ENCODE results near the gene MS4A7.

The MS4A7 gene

DNA sequence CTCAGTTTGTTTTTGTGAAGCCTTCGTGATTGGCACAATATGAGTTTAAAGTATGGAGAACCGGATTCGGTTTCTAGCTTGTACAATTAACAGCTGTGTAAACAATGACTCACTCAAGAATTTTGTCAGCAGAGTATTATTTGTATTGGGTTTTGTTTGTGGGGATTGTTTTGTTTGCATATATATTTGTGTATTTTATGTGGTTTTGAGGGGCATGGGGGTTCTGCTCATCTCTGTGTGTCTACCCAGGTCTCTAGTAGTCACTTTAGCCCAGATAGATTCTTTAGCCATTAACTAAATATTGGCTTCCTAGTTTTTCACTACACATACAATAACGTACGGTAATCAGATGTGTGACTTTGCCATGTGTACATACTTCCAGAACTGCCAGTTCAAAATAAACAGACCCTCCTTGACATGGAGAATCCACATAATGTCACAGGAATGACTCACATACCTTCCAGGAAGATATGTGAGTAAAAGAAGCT, 7.5 kb upstream of the MS4A7 start:
- DNase-seq (ENCODE audit: low read depth in 2 of 2, low spot score in 1 of 2) = no peak

DNA sequence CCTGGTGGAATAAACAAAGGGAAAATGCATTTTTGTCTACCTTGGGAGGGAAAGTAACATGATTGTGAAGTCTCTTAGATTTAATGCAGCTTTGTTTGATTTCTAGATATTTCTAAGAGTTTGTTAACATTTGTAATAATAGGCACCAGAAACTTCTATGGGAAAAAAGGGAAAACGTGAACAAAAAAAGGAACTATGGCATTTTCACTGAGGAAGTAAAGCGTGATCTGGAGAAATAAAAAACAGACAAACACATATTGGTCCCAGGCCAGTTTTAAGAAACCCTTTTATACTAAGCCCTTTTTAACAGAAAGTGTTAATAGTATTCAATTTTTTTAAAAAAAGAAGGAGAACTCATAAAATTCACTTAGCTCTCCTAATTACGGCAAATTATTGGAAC, 6.9 kb upstream of the MS4A7 start:
- no peak for DNase-seq (ENCODE audit: low read depth in 2 of 2, low spot score in 1 of 2)

DNA sequence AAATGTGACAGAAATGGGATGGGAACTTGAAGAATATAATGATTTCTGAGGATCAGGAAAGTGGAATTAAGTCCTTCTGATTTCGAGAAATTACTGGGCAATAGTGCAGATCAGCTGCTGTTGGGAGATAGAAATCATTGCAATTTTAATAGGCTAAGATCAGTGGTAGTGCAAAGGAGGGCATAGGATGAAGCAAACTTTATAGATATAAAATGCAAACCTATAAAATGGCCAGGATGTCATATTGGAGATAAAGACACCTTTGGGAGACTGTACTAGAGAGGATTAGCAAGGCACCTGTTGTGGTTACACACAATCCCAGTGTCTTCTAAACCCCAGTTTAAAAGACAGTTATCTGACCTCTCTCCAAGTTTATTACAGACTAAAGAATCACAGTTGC, 6.5 kb upstream of the MS4A7 start:
- DNase-seq (ENCODE audit: low read depth in 2 of 2, low spot score in 1 of 2) = no peak

DNA sequence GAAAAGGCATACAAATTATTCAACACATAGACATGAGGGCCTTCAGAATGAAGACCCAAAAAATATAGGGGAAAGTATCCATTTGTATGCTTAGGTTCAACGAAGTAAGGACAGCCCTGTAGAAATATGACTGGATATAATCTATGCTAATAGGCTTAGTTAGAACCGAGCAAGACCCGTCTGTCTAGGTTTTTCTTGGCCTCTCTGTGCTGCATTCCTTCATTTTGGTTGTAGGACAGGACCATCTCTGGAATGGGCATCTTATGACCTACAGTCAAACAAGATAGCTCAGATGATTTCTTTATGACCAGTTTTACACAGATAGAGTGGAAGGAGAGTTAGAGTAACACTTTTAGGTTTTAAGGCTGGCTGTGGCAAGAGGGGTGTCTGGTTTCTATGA, 5.6 kb upstream of the MS4A7 start:
- no peak for DNase-seq (ENCODE audit: low read depth in 2 of 2, low spot score in 1 of 2)

DNA sequence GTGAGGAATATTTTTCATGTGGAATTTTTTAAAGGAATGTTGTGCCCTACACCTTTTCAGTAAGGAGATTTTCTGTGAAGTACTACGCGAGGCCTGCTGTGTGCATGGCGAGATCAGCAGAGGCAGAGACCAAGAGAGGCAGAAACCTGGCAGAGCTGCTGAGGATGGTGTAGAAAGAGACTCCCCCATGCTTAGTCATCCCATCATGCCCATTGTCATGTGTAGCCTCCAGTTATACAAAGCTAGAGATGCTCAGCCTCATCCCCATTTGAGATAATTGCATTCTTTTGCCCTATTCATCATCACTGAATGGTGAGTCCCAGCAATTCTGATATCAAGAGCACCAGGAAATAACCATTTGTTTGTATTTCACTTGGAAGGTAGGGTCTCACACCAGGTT, 3.0 kb upstream of the MS4A7 start:
- DNase-seq (ENCODE audit: low read depth in 2 of 2, low spot score in 1 of 2) = no peak

DNA sequence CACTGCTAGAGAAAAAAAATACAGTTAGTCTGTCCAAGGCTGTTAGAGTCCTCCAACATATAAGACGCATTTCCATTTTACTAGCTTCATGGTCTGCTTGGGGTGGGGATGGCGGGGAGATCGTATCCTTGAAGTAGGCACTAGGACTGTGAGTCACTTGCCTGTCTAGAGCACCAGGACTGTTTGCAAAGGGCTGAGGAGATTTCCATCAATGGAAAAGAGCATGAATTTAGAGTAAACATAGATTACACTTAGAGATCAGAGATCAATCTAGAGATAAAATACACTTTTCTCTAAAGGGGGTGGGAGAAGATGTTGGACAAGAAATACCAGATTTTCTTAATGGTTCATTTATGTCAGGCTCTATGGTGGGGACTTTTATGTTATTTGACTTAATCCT, 1.7 kb upstream of the MS4A7 start:
- no peak for DNase-seq (ENCODE audit: low read depth in 2 of 2, low spot score in 1 of 2)

DNA sequence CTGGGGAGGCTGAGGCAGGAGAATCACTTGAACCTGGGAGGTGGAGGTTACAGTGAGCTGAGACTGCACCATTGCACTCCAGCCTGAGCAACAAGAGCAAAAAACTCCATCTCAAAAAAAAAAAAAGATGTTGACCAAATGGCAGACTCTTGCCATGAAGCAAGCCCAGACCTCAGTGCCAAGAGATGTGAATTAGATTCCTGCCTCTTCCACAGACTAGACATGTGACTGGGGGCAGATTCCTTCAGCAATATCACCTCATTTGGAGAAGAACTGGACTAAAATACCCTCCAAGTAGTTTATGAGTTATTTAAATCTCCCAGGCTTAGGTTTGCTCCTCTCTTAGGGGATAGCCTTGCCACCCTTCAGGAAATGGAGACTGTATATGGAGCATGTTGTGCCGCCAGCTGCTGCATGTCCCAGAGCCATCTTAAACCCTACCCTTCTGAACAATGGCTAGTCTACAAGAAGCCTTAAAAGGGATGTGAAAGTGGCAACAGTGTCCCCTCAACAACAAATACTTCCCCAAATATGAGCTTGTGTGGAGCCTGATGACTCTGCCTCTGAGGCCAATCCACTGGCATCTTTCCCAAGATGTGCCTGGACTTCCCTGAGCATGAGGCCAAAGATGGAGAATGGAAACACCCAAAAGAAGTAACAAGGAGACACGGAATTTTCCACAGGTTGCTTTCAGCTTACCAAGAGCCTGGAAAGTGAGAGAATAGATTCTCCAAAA, 763 bp upstream of the MS4A7 start:
- no peak for DNase-seq (ENCODE audit: low read depth in 2 of 2, low spot score in 1 of 2)

DNA sequence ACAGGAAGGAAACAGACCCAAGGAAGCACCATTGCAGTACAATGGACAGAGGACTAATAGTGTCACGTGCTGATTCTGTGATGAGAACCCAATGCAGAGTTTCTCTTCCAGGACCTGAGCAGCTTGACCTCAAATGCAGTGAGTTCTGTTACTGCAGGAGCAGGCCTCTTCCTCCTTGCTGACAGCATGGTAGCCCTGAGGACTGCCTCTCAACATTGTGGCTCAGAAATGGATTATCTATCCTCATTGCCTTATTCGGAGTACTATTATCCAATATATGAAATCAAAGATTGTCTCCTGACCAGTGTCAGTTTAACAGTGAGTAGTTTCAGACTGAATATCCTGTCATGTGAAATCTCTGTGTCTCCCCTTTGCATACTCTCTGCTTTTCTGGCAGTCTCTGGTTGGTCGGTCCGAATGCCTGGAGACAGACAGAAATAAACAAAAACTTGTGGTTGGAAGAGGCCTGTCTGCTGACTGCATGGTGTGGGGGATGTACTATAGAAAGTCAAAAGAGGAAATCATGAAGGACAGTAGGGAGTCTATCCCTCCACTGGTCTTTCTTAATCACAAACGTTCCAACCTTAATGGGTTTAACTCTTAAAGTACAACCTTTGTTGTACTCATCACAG, 11.1 kb downstream of the MS4A7 start:
- DNase-seq (ENCODE audit: low read depth in 2 of 2, low spot score in 1 of 2) = no peak

DNA sequence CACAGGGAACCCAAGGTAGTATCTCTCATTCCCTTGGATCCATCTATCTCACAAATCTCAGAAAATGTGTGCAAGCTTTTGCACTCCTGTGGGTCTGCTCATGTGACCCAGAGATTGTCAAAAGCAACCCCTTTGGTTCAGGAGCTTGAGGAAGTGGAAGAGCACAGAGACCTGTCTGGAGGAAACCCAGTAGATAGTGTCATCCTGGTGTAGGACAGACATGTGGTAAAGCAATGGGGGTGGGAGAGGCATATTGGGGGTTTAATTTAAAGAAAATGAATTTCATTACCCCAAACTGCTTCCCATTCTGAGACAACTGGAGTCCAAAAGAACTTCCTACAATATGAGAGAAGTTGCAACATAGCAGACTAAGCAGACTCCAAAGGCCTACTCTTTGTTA, 12.1 kb downstream of the MS4A7 start:
- no peak for DNase-seq (ENCODE audit: low read depth in 2 of 2, low spot score in 1 of 2)

DNA sequence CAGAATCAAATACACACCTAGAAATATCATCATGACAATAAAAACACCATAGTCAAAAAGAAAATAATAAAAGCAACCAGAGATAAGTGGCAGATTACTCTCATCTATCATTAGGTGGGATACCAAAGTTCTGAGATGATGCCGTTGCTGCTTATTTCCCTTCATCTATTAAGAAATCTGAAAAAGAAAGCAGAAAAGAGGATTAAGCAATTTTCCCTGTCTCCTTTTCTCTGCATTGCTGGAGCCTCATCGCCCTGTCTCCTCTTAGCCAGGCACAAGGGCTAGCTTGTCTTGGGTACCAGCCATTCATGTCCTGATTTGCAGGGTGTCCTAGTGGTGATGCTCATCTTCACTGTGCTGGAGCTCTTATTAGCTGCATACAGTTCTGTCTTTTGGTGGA, 14.0 kb downstream of the MS4A7 start:
- DNase-seq (ENCODE audit: low read depth in 2 of 2, low spot score in 1 of 2) = no peak

DNA sequence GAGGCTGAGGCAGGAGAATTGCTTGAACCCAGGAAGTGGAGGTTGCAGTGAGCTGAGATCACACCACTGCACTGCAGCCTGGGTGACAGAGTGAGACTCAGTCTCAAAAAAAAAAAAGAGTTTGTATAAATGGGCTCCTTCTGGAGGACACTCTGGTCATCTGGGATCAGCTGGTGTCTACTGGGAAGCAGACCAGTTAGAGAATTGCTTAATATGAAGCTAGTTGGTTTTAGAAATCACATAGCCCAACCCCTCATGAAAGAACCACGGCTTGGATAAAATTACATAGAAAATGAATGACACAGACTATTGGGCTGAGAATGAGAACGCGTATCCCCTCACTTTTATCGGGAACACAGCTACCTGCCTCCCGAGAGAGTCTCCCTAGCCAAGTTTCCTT, 14.7 kb downstream of the MS4A7 start:
- no peak for DNase-seq (ENCODE audit: low read depth in 2 of 2, low spot score in 1 of 2)

DNA sequence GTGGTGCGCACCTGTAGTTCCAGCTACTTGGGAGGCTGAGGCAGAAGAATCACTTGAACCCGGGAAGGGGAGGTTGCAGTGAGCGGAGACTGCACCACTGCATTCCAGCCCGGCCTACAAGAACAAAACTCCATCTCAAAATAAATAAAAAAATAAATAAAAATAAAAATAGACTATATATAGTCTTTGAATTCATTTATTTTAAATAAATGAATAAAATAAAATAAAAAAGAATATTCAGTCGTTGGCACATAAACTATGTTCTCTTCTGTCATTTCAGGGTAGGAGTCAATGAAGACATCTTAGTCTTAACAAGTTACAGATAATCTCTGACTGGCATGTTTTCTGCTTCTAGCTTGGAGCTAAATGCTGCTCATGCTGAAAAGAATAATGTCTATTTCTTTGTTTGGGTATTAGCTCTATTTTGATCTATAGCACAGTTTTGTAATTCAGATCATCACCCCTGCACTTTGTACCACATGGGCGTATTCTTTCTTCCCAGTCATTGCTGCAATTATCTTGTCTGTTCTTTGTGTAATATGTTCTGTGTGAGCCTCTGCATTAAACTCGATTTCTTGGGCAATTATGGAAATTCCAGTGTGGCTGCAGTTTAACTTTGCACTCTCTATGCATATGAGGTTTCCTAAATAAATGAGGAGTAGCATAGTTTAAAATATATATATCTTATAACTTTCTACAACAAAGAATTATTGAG, 16.5 kb downstream of the MS4A7 start:
- no peak for DNase-seq (ENCODE audit: low read depth in 2 of 2, low spot score in 1 of 2)

DNA sequence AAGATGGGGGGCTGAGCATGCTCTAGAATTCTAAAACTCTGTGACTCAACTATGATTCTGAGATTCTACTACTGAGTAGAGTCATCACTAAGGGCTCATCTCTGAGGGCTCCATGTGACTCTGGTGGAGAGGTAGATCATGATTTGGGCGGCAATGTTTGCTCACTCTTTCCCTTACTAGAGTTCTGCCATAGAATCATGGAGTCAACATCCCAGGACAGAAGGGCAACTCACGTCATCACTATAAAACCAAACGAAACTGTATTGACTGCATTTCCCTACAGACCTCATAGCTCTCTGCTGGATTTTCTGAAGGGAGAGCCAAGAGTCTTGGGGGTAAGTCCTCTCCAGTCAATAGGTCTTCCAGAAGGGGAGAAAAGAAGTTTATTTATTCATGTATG, 18.1 kb downstream of the MS4A7 start, which contains the start of gene MS4A14:
Gene MS4A14 (plus strand): TSS at position 78 of the 400 bp plus-strand sequence. CDS start 120 bp downstream, at position 198.
- DNase-seq (ENCODE audit: low read depth in 2 of 2, low spot score in 1 of 2) = no peak

DNA sequence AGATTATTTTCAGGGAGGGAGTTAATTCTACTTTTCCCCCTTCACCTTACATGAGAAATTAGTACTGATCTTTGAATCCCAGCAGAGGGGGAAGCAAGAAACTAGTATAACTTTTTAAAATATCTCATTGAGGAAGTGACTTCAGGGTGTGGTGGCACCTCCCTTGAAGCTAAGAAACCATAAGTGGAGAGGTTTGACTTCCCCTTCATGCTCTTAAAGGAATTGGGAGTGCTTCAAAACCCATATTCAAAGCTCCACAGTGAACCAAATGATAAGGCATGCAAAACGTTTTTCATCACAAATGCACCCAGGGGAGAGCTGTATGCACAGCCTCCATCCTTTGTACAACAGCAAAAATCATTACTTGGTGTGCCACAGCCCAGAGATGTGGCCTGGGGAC, 18.5 kb downstream of the MS4A7 start:
- DNase-seq (ENCODE audit: low read depth in 2 of 2, low spot score in 1 of 2) = no peak

DNA sequence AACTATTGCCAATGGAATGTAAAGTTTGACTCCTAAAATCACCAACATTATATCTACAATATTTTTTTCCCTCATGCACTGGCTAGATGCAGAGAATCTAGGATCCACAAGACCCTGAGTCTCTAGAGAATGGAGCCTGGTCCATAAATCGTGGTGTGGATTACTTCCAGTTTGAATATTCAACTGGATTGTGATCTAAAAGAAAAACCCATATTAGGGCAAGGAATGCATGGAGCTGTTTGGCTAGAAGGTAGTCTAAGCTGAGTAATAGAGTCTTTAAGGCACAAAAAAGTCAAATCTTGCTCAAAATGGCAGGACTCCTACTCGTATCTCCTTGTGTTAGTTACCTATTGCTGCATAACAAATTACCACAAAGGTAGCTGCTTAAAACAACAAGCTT, 41.7 kb downstream of the MS4A7 start:
- DNase-seq (ENCODE audit: low read depth in 2 of 2, low spot score in 1 of 2) = no peak

DNA sequence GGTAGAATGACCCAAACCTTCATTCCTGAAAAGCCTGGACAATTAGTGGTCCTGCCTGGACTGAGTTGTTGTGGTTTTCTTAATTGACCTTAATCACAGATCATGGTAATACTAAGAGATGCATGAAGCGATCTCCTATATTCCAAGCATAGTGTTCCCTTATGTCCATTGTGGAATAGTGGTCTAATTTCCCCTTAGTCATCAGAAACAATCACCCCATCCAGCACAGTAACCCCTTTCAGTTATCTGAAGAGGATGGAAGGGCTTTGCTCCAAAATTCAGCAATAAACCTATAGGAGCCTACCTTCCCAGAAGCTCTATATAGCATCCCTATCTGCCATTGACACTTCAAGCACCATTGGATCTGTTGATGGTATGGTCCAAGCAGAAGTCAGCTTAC, 44.3 kb downstream of the MS4A7 start:
- DNase-seq (ENCODE audit: low read depth in 2 of 2, low spot score in 1 of 2) = no peak

DNA sequence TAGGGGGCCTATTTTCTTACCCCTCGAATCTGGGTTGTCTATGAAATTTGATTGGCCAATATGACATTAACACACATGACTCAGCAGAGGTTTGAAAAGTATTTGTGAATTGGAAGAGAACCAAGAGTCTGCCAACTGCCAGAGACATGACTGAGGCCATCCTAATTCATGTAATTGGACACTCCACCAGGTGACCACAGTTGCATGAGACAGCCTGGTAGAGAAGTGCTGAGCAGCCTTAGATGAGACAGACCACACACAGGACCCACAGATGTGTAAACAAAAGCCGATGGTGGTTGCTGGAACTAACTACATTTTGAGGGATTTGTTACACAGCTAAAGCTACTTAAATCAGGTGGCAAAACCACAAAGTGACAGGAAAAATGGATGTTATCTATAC, 50.2 kb downstream of the MS4A7 start:
- DNase-seq (ENCODE audit: low read depth in 2 of 2, low spot score in 1 of 2) = no peak

DNA sequence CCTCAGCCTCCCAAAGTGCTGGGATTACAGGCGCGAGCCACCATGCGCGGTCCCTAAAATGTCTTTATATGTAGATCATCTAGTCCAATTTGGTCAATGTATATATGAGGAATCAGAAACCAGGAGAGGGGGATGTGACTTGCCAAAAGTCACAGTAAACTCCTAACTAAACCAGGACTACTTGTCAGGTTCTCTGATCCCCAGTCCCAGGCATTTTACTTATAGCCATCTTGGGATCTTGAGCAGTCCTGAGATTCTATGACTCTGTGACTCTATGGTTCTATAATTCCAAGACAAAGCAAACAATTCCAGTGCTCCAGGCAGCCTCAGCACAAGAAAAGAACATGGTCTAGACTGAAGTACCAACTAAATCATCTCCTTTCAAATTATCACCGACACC, 50.9 kb downstream of the MS4A7 start, which contains the start of gene MS4A5:
Gene MS4A5 (plus strand): TSS at position 301 of the 400 bp plus-strand sequence. CDS start 103 bp downstream, outside the sequence.
- no peak for DNase-seq (ENCODE audit: low read depth in 2 of 2, low spot score in 1 of 2)

DNA sequence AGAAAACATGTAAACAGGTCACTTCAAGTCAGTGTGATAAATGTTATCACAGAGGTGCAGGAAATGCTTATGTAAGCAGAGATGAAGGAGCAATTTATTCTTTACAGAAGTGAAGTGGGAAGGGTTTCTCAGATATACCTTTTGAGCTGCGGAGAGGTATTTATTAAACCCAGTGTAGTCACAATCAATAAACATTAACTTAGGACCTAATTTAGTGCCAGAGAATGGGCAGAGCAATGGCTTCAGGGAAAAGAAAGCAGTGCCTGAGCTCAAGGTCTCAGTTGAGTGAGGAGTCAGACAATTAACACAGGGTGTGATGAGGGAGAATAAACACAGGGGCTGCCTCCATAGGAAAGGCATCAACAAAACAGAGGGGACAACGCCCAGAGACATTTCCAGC, 52.9 kb downstream of the MS4A7 start:
- DNase-seq (ENCODE audit: low read depth in 2 of 2, low spot score in 1 of 2) = no peak

DNA sequence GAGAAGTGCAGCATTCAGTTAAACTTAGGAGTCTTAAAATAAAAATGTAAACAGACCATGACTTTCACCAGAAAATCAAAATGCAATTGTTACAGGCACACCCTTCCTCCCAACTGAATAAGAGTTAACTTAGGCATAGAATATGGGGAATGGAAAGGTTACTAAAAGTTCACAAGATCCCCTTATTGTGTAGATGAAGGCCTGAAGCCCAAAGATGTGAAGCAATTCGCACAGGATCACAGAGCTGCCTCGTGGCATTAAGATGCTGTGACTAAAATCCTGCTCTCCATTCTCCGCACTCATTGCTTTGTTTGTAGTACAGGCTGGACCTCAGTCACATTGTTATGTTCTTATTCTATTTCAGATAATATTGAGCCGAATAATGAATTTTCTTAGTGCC, 55.1 kb downstream of the MS4A7 start:
- no peak for DNase-seq (ENCODE audit: low read depth in 2 of 2, low spot score in 1 of 2)

Data from stimulated activated CD8-positive, alpha-beta memory T cell treated with anti-CD3 and anti-CD28 coated beads, Interleukin-4, amount 100 ng/mL, for 1 hour (primary cell).